ENCODE results near the gene RPLP2. TPM values are rescaled to one million over a fixed set of nuclear protein-coding genes. Genes with fewer than 3 reads are reported as not detected.

Gene RPLP2
- total RNA-seq, 3 donors from 2014 or later, result 583 to 1,665 (median 1,093) TPM

DNA sequence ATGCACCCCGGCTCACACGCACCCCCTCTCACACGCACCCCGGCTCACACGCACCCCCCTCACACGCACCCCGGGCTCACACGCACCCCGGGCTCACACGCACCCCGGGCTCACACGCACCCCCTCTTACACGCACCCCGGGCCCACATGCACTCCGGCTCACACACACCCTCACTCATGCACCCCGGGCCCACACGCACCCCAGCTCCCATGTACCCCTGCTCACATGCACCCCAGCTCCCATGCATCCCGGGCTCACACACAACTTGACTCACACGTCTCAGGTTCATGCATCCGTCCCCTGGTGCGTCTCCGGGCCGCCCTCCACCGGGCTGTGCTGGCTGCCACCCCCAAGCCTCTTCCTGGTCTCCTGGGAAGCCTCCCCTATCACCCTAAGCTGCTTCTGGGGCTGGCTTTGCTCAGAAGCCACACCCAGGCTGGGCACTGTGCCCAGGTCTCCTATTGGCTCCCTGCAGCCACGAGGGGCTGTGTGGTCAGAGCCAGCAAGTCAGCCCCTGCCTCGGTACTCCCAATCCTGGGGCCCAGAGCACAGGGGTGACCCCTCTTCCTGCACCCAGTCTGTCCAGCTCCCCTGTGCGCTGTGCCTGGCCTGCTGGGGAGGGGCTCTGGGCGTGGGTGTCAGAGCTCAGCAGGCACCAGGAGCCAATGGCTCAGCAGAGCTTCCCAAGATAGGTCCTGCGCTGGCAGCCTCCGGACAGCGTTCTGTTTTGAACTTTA is 49.8 kb downstream of the RPLP2 start:
- H3K9me3 ChIP-seq, result no peaks in the 10 kb centered on the region
- no peaks in the 10 kb centered on the region for H3K36me3 ChIP-seq
- peak overlapping the region in 2 of 3 donors; percentile 26 to 50 for H3K4me3 ChIP-seq
- peaks cover 0 to 4% of the 10 kb centered on the region in 2 donors for H3K4me1 ChIP-seq
- H3K27me3 ChIP-seq, result no peaks in the 10 kb centered on the region
- peak in 1 of 2 donors; percentile 80 for DNase-seq (ENCODE audit: low spot score in 2 of 2)
- H3K27ac ChIP-seq, result peak overlapping the region in 1 of 2 donors; percentile 55
- TF ChIP-seq POLR2AphosphoS5 (IDR thresholded peaks at IDR 0.05), result no peak
- no peak for TF ChIP-seq POLR2A (IDR thresholded peaks at IDR 0.05)
- TF ChIP-seq, protein P1, sequence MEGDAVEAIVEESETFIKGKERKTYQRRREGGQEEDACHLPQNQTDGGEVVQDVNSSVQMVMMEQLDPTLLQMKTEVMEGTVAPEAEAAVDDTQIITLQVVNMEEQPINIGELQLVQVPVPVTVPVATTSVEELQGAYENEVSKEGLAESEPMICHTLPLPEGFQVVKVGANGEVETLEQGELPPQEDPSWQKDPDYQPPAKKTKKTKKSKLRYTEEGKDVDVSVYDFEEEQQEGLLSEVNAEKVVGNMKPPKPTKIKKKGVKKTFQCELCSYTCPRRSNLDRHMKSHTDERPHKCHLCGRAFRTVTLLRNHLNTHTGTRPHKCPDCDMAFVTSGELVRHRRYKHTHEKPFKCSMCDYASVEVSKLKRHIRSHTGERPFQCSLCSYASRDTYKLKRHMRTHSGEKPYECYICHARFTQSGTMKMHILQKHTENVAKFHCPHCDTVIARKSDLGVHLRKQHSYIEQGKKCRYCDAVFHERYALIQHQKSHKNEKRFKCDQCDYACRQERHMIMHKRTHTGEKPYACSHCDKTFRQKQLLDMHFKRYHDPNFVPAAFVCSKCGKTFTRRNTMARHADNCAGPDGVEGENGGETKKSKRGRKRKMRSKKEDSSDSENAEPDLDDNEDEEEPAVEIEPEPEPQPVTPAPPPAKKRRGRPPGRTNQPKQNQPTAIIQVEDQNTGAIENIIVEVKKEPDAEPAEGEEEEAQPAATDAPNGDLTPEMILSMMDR (IDR thresholded peaks at IDR 0.05), result no peak
- intact Hi-C loops (cut with DNase I; ENCODE audit: low total_unique reads), result loop anchor here (10.0 kb wide), 2 partner anchors 125 to 195 kb away; no protein-coding TSS in a partner anchor

DNA sequence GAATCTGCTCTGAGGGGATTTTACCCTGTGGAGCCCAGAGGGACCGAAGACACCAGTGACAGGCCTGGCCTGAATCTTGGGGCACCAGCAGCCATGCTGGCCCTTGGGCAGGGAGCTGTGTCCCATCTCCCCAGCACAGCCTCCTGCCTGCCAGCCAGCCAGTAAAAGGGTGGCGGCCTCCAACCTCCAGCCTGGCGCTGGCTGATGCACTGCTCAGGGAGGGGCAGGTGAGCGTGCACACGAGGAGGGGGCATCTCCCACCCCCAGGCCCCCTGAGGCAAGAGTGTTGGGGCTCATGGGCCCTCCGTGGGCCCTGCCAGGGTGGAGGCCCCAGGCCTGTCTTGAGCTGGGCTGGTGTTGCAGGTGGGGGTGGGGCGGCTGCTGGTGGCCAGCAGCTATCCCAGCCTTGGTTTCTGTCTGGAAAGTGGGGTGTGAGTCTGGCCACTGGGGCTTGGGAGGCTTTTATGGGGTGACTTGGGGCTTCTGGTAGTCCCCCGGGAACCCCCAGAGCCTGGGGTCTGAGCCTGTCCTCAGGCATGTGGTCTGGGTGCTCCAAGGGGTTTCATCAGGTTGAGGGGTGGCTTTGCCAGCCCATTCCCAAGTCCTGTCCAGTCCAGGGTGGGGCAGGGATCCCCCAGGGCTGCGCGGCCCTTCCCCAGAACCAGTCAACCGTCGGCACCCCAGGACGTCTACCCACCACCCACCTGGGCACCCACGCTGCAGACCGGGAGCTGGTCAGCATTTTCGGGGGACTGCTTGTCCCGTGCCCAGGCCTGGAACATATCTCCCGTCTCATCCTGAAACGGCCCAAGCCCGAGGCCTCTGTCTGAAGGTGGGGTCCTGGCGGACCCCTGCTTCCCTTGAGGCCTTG is 50.7 kb downstream of the RPLP2 start:
- no peak for DNase-seq (ENCODE audit: low spot score in 2 of 2)
- Histone ChIP-seq H3K4me1 (peaks cover 0 to 4% of the 10 kb centered on the region in 2 donors), H3K36me3 (no peaks in the 10 kb centered on the region), H3K9me3 (no peaks in the 10 kb centered on the region), H3K4me3 (no peak overlapping the region), H3K27me3 (no peaks in the 10 kb centered on the region), H3K27ac (peak overlapping the region in 1 of 2 donors; percentile 55)
- TF ChIP-seq, protein P1 (IDR thresholded peaks at IDR 0.05), result no peak
- no peak for TF ChIP-seq POLR2A (IDR thresholded peaks at IDR 0.05)
- no peak for TF ChIP-seq POLR2AphosphoS5 (IDR thresholded peaks at IDR 0.05)
- intact Hi-C loops (cut with DNase I; ENCODE audit: low total_unique reads), result loop anchor here (10.0 kb wide), 1 partner anchor 124 kb away; no protein-coding TSS in a partner anchor

DNA sequence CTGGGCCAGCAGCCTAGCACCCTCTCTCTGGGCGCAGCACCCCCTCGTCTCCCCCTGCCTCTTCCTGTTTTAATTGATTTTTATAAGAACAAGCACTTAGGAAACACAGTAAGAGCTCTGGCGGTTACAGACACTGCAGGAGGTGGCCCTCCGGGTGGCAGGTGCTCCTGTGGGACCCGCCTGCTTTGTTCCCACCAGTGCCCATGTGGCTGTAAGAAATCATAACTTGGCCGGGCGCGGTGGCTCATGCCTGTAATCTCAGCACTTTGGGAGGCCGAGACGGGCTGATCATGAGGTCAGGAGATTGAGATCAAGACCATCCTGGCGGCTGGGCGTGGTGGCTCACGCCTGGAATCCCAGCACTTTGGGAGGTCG is 51.3 kb downstream of the RPLP2 start:
- no peaks in the 10 kb centered on the region for H3K36me3 ChIP-seq
- no peak overlapping the region for H3K4me3 ChIP-seq
- DNase-seq (ENCODE audit: low spot score in 2 of 2), result no peak
- peaks cover 0 to 4% of the 10 kb centered on the region in 2 donors for H3K4me1 ChIP-seq
- no peak overlapping the region for H3K27ac ChIP-seq
- intact Hi-C loops (cut with DNase I; ENCODE audit: low total_unique reads), result loop anchor here (10.0 kb wide), 1 partner anchor 124 kb away; no protein-coding TSS in a partner anchor
- no peaks in the 10 kb centered on the region for H3K27me3 ChIP-seq
- H3K9me3 ChIP-seq, result no peaks in the 10 kb centered on the region
- no peak for TF ChIP-seq POLR2A (IDR thresholded peaks at IDR 0.05)
- TF ChIP-seq, protein P1 (IDR thresholded peaks at IDR 0.05), result no peak

DNA sequence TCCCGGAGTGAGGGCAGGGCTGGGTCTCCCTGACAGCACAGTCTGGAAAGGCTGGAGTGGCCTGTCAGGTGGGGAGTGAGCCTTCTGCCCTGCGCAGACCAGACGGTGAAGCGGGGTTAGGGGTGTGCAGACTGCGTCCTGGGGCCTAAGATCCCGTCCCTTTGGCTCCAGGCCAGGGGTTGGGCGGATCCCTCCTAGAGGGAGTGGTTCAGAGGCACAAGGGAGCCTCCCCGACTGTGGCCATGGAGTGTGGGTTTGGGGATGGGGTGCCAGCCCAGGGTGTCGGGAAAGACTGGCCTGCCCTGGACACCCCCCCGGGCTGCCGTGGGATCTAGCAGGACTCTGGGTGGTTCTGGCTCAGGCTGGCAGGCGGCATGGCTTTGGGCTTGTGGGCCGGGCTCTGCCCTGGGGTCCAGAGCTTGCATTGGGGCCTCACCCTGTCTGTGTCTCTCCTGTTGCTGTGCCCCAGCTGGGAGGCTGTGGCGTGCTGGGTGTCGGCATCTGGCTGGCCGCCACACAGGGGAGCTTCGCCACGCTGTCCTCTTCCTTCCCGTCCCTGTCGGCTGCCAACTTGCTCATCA is 52.4 kb downstream of the RPLP2 start:
- Histone ChIP-seq H3K27me3 (no peaks in the 10 kb centered on the region), H3K36me3 (no peaks in the 10 kb centered on the region)

More for the DNA sequence above, 52.4 kb downstream of the RPLP2 start:
- H3K9me3 ChIP-seq, result no peaks in the 10 kb centered on the region
- DNase-seq (ENCODE audit: low spot score in 2 of 2), result no peak
- H3K4me3 ChIP-seq, result no peak overlapping the region
- TF ChIP-seq, protein P1 (IDR thresholded peaks at IDR 0.05), result no peak
- TF ChIP-seq POLR2AphosphoS5 (IDR thresholded peaks at IDR 0.05) (no peak), POLR2A (IDR thresholded peaks at IDR 0.05) (no peak)
- no peak overlapping the region for H3K27ac ChIP-seq
- H3K4me1 ChIP-seq, result peaks cover 0 to 4% of the 10 kb centered on the region in 2 donors
- intact Hi-C loops (cut with DNase I; ENCODE audit: low total_unique reads), result loop anchor here (10.0 kb wide), 1 partner anchor 123 kb away; no protein-coding TSS in a partner anchor

Other genes starting within 250 kb of the RPLP2 start
- 1 to 10 TPM; 2.6 to 6.1 (median 5.2) TPM for gene LMNTD2, start 249.2 kb upstream of the RPLP2 start, total RNA-seq
- 10 to 100 TPM in 2 of 3 donors, 1 to 10 TPM in 1; 7.5 to 58.5 (median 33.1) TPM for gene RASSF7, start 249.0 kb upstream of the RPLP2 start, total RNA-seq
- 10 to 100 TPM; 18.6 to 22.1 (median 21.3) TPM for gene PHRF1, start 233.5 kb upstream of the RPLP2 start, total RNA-seq
- gene IRF7, start 194.0 kb upstream of the RPLP2 start, total RNA-seq, result 10 to 100 TPM; 13.3 to 29.9 (median 27.9) TPM
- gene CDHR5, start 185.0 kb upstream of the RPLP2 start, total RNA-seq, result 1 to 10 TPM in 1 of 3 donors, not detected in 2; 6.2 TPM
- gene SCT, start 182.8 kb upstream of the RPLP2 start, total RNA-seq, result not detected
- gene DRD4, start 172.7 kb upstream of the RPLP2 start, total RNA-seq, result under 1 TPM in 1 of 3 donors, not detected in 2; 0.29 TPM
- gene DEAF1, start 114.7 kb upstream of the RPLP2 start, total RNA-seq, result 10 to 100 TPM; 25.3 to 42.6 (median 39.8) TPM
- gene TMEM80, start 114.2 kb upstream of the RPLP2 start, total RNA-seq, result 10 to 100 TPM; 25.9 to 51.8 (median 29.1) TPM
- 100 to 1,000 TPM in 2 of 3 donors, 1 to 10 TPM in 1; 6.1 to 151 (median 115) TPM for gene EPS8L2, start 103.7 kb upstream of the RPLP2 start, total RNA-seq
- 100 to 1,000 TPM; 137 to 239 (median 141) TPM for gene TALDO1, start 62.5 kb upstream of the RPLP2 start, total RNA-seq
- gene GATD1, start 32.5 kb upstream of the RPLP2 start, total RNA-seq, result 10 to 100 TPM in 2 of 3 donors, 1 to 10 TPM in 1; 9.9 to 17.4 (median 16.4) TPM
- not detected for gene CEND1, start 19.9 kb upstream of the RPLP2 start, total RNA-seq
- 10 to 100 TPM in 1 of 3 donors, 1 to 10 TPM in 2; 2.7 to 11.5 (median 4.7) TPM for gene SLC25A22, start 11.7 kb upstream of the RPLP2 start, total RNA-seq
- 10 to 100 TPM; 10.2 to 17.3 (median 16.7) TPM for gene PIDD1, start 4.7 kb upstream of the RPLP2 start, total RNA-seq
- 100 to 1,000 TPM; 103 to 266 (median 109) TPM for gene PNPLA2, start 8.9 kb downstream of the RPLP2 start, total RNA-seq
- 100 to 1,000 TPM in 1 of 3 donors, 10 to 100 TPM in 2; 14.7 to 152 (median 86.2) TPM for gene CRACR2B, start 18.0 kb downstream of the RPLP2 start, total RNA-seq
- gene CD151, start 23.0 kb downstream of the RPLP2 start, total RNA-seq, result 100 to 1,000 TPM; 209 to 847 (median 343) TPM
- gene POLR2L, start 32.6 kb downstream of the RPLP2 start, total RNA-seq, result 100 to 1,000 TPM in 1 of 3 donors, 10 to 100 TPM in 2; 51.8 to 126 (median 96.7) TPM
- 100 to 1,000 TPM in 2 of 3 donors, 10 to 100 TPM in 1; 72.4 to 217 (median 107) TPM for gene TSPAN4, start 32.9 kb downstream of the RPLP2 start, total RNA-seq
- 10 to 100 TPM; 58.3 to 79.5 (median 68.3) TPM for gene CHID1, start 100.8 kb downstream of the RPLP2 start, total RNA-seq
- 100 to 1,000 TPM in 1 of 3 donors, 10 to 100 TPM in 2; 44.6 to 112 (median 54.7) TPM for gene AP2A2, start 115.9 kb downstream of the RPLP2 start, total RNA-seq
- gene MUC6, start 226.8 kb downstream of the RPLP2 start, total RNA-seq, result 1 to 10 TPM in 2 of 3 donors, not detected in 1; 1.3 to 1.9 TPM